Left lung (tissue), 10 donors: ENCODE results near the gene ZC3H6. TPM values are rescaled to one million over a fixed set of nuclear protein-coding genes. Genes with fewer than 3 reads are reported as not detected.

ENCODE experiments used
- ATAC-seq: fragments of 200-7000 bp; cut with Tn5 transposase; one replicate; pipeline ENCODE4 v1.9.1; 2020; ENCODE audit warnings: moderate library complexity
- DNase-seq, 4 donors: peaks; one replicate each; pipeline ENCODE4 v3.0.0-alpha.2; 2013 to 2020
- H3K27ac ChIP-seq, 2 donors: fragments of 200-600 bp; sonication (generic) in 1 of 2; one replicate each; pipeline versions ENCODE4 v1.5.0 to v1.8.0; 2020 to 2021
- H3K27me3 ChIP-seq, 2 donors: fragments of 200-600 bp; sonication (generic) in 1 of 2; one replicate each; pipeline versions ENCODE4 v1.5.0 to v1.8.0; 2020 to 2021
- H3K36me3 ChIP-seq, 2 donors: fragments of 200-600 bp; sonication (generic) in 1 of 2; one replicate each; pipeline versions ENCODE4 v1.5.0 to v1.8.0; 2020 to 2021
- H3K4me1 ChIP-seq, 2 donors: fragments of 200-600 bp; one replicate each; pipeline ENCODE4 v1.8.0; 2021
- H3K4me3 ChIP-seq, 2 donors: fragments of 200-600 bp; sonication (generic) in 1 of 2; one replicate each; pipeline versions ENCODE4 v1.5.0 to v1.8.0; 2020 to 2021; ENCODE audit warnings: mild to moderate bottlenecking in 1 of 2
- H3K9me3 ChIP-seq, 2 donors: fragments of 200-600 bp; sonication (generic) in 1 of 2; one replicate each; pipeline versions ENCODE4 v1.5.0 to v1.8.0; 2020 to 2021
- CTCF ChIP-seq, 2 donors: fragments of 200-600 bp; sonication (generic) in 1 of 2; IDR thresholded peaks; one replicate each; pipeline versions ENCODE4 v1.5.0 to v1.8.0; 2021; ENCODE audit warnings: antibody characterized with exemption in 2 of 2
- intact Hi-C, 2 donors: fragments of 100-400 bp; cut with DNase I; formaldehyde crosslinking; loops; one replicate each; pipeline versions ENCODE4 v1.11.2 to v1.14.2; 2022
- polyA plus RNA-seq, 6 donors: library from polyadenylated mRNA; unstranded; fragments of 120-200 nt; gene quantifications; one replicate each; pipeline ENCODE4 v1.2.1, GENCODE V29; 2013; ENCODE audit not compliant: insufficient read length in 6 of 6
- total RNA-seq, 2 donors: library from RNA; stranded (reverse); fragmentation: NEBNext Ultra II Directional; extraction: Animal tissue kit (Norgen Biotek cat#: 25700); gene quantifications; one replicate each; pipeline ENCODE4 v1.2.1, GENCODE V29; 2021
- donor health status: DM: no; HTN: yes; CAD: no.
- donor health status: DM: no; HTN: no; CAD: no.

The ZC3H6 gene
- total and polyA plus RNA-seq, 8 donors = 8.2 to 11.9 (median 9.8) TPM

GRCh38 chr2:112254466-112255240 lies 20.7 kb upstream of the ZC3H6 start, which contains the start of gene ZC3H8:
Gene ZC3H8 (minus strand): TSS chr2:112255042. CDS start chr2:112254981, 61 bp downstream.
- ATAC-seq (peak; percentile 98), DNase-seq (peak; percentile 88 to 99 (median 96))
- H3K9me3 ChIP-seq = no peaks in the 10 kb centered on the region
- H3K27ac ChIP-seq = peak within 1 kb of the TSS; percentile 82 to 94
- H3K4me1 ChIP-seq = peaks cover 7 to 41% of the 10 kb centered on the region in 2 donors
- H3K36me3 ChIP-seq = no peaks in the 10 kb centered on the region
- no peak for TF ChIP-seq CTCF (IDR thresholded peaks at IDR 0.05)
- intact Hi-C loops = no loop called here
- peak within 1 kb of the TSS; percentile 51 to 71 for H3K4me3 ChIP-seq
- H3K27me3 ChIP-seq = no peaks in the 10 kb centered on the region

GRCh38 chr2:112255875-112256274 lies 19.5 kb upstream of the ZC3H6 start:
- DNase-seq (no peak), ATAC-seq (no peak)
- Histone ChIP-seq H3K36me3 (no peaks in the 10 kb centered on the region), H3K4me3 (no peak overlapping the region), H3K9me3 (no peaks in the 10 kb centered on the region), H3K4me1 (peaks cover 7 to 44% of the 10 kb centered on the region in 2 donors), H3K27me3 (no peaks in the 10 kb centered on the region), H3K27ac (peak overlapping the region in 1 of 2 donors; percentile 94)
- intact Hi-C loops = no loop called here
- no peak for TF ChIP-seq CTCF (IDR thresholded peaks at IDR 0.05)

GRCh38 chr2:112256654-112257053 lies 18.7 kb upstream of the ZC3H6 start:
- H3K27me3 ChIP-seq = no peaks in the 10 kb centered on the region
- TF ChIP-seq CTCF (IDR thresholded peaks at IDR 0.05) = no peak
- H3K9me3 ChIP-seq = no peaks in the 10 kb centered on the region
- H3K36me3 ChIP-seq = no peaks in the 10 kb centered on the region
- intact Hi-C loops = no loop called here
- no peak overlapping the region for H3K4me3 ChIP-seq
- ATAC-seq (no peak), DNase-seq (no peak)
- peak overlapping the region in 1 of 2 donors; percentile 94 for H3K27ac ChIP-seq
- H3K4me1 ChIP-seq = peaks cover 7 to 44% of the 10 kb centered on the region in 2 donors

- intact Hi-C loops = no loop called here
- no peak for DNase-seq
Observed at GRCh38 chr2:112257575-112257974, 17.8 kb upstream of the ZC3H6 start.

More at GRCh38 chr2:112257575-112257974, 17.8 kb upstream of the ZC3H6 start:
- ATAC-seq = no peak
- Histone ChIP-seq H3K4me3 (no peak overlapping the region), H3K27me3 (no peaks in the 10 kb centered on the region), H3K9me3 (peaks cover 0 to 2% of the 10 kb centered on the region in 2 donors), H3K36me3 (no peaks in the 10 kb centered on the region), H3K4me1 (peaks cover 7 to 44% of the 10 kb centered on the region in 2 donors), H3K27ac (no peak overlapping the region)
- no peak for TF ChIP-seq CTCF (IDR thresholded peaks at IDR 0.05)
